ENCODE results near the gene KLHL29. TPM values are rescaled to one million over a fixed set of nuclear protein-coding genes. Genes with fewer than 3 reads are reported as not detected.

KLHL29 gene
- polyA plus RNA-seq, 6 donors from 2014 or later: 0.08 to 0.50 (median 0.28) TPM; not detected in 2

DNA sequence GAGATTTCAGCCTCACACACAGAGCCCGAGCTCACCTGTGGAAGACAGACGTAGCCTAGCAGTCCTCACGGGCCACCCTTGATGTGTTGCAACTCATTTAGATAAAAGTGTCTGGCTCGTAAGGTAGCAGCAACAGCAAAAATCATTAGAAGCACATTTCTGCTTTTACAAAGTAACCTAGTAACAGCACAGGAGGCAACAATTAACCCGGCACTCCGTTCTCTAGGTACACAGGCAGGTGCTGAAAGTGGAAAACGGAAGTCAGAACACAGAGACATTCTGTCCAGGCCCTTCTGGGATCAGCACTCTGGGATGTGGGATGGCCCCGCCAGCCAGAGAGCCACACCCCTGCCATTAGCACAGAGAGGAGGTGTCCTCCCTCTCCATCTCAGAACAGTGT lies 99.3 kb downstream of the KLHL29 start:
- ATAC-seq (ENCODE audit: low read depth in 2 of 2): no peak
- no peak for DNase-seq
- no peaks in the 10 kb centered on the region for H3K36me3 Mint-ChIP-seq
- H3K27ac Mint-ChIP-seq: no peak overlapping the region
- H3K9me3 Mint-ChIP-seq: no peaks in the 10 kb centered on the region
- peaks cover 13 to 31% (median 27%) of the 10 kb centered on the region in 3 donors for H3K27me3 Mint-ChIP-seq
- H3K4me3 Mint-ChIP-seq: no peak overlapping the region
- no peaks in the 10 kb centered on the region for H3K4me1 Mint-ChIP-seq

DNA sequence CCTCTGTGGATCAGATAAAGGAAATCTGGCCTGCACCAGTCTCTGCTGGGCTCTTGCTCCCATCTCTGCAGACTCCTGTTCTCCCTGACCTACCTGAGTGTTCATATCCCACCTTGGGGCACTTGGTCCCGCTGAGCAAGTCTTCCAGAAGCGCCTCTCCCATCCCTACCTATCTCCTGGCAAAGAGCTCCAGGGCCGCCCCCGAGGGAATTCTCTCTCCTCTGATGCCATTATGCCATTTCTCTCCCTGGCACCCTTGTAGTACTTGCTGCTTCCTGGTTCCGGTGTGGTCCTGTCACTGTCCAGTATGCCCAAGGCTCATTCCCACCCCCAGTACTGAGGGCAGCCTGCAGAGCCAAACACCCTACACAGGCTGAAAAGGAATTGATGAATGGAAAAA lies 99.8 kb downstream of the KLHL29 start:
- Mint-ChIP-seq H3K36me3 (no peaks in the 10 kb centered on the region), H3K4me1 (no peaks in the 10 kb centered on the region), H3K9me3 (no peaks in the 10 kb centered on the region), H3K27ac (no peak overlapping the region), H3K27me3 (peaks cover 13 to 27% (median 26%) of the 10 kb centered on the region in 3 donors), H3K4me3 (peak overlapping the region in 1 of 8 donors; percentile 35)
- DNase-seq: no peak
- no peak for ATAC-seq (ENCODE audit: low read depth in 2 of 2)

DNA sequence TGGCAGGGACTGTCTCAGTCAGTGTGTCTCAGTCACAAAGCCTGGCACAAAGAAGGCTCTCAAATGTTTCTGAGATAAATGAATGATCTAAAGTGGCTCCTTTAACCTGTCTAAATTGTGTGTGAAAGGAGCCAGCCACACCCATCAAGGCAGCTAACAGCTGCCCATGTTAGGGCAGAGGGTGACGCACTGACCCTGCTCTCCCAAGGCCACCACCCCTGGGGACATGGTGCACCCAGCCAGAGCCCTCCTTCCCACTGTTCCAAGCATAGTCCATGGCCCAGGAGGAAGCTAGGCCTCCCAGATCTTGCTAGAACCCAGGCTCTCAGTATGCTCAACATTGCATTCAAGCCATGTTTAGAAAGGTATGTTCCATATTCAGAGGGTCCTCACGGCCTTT lies 100.3 kb downstream of the KLHL29 start:
- H3K27ac Mint-ChIP-seq: peak overlapping the region in 1 of 6 donors; percentile 26
- H3K9me3 Mint-ChIP-seq: no peaks in the 10 kb centered on the region
- DNase-seq (no peak), ATAC-seq (ENCODE audit: low read depth in 2 of 2) (no peak)
- H3K4me3 Mint-ChIP-seq: no peak overlapping the region
- no peaks in the 10 kb centered on the region for H3K4me1 Mint-ChIP-seq
- no peaks in the 10 kb centered on the region for H3K36me3 Mint-ChIP-seq
- peaks cover 13 to 25% (median 25%) of the 10 kb centered on the region in 3 donors for H3K27me3 Mint-ChIP-seq

DNA sequence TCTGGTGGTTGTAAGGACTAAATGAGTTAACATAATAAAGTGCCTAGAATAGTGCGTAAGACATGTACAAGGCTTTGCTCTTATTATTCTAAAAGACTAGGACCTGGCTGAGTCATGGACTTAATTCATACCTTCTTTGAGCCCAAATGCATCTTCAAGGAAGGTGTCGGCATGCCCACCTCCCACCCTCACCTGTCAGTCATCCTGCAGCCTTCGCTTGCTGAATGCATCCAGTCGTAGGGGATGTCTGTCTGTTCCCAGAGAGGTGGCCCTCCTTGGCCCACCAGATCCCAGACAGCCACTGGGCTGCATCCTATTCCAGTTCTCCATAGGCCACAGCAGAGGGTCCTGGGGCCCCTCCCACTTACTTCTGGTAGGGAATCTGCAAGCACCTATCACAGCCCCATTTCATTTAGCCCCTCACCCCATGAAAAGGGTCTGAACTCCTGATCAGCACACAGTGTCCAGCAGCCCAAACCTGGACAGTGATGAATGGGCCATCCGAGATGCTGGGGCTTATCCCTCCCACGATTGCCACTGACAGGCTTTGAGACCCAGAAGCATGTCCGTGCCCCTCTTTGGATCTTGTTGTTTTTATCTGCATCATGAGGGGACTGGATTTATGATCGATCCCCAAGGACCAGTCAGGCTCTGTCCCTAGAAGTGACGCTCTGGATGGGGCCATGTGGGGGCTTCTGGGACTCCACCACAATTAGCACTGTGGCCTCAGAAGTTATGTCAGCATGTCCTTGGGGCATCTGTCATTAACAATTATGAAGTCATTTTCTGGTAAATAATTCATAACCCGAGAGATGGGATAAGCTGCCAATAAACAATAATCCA lies 101.1 kb downstream of the KLHL29 start:
- Mint-ChIP-seq H3K4me3 (no peak overlapping the region), H3K27me3 (peaks cover 13 to 25% (median 25%) of the 10 kb centered on the region in 3 donors), H3K27ac (no peak overlapping the region), H3K9me3 (no peaks in the 10 kb centered on the region), H3K36me3 (no peaks in the 10 kb centered on the region), H3K4me1 (no peaks in the 10 kb centered on the region)
- DNase-seq (no peak), ATAC-seq (ENCODE audit: low read depth in 2 of 2) (no peak)

DNA sequence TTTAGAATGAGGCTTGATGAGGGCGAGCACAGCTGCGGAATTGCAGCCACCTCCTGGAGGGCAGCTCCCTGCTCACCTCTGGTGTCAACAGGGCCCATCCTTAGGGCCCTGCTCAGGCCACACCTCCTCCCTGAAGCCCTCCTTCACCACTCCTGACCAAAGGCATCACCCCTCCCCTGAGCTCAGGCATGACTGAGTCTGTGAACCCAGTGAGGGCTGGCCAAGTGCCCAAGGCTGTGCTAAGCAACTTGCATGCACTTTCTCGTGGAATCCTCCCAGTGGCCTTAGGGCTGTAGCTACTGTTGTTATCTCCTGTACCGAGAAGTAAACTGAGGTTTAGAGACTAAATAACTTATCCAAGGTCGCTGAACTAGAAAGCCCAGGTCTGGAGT lies 101.7 kb downstream of the KLHL29 start:
- no peak for DNase-seq
- Mint-ChIP-seq H3K9me3 (no peaks in the 10 kb centered on the region), H3K36me3 (no peaks in the 10 kb centered on the region), H3K4me3 (no peak overlapping the region), H3K4me1 (no peaks in the 10 kb centered on the region), H3K27me3 (peaks cover 13 to 25% (median 25%) of the 10 kb centered on the region in 3 donors), H3K27ac (no peak overlapping the region)
- no peak for ATAC-seq (ENCODE audit: low read depth in 2 of 2)

DNA sequence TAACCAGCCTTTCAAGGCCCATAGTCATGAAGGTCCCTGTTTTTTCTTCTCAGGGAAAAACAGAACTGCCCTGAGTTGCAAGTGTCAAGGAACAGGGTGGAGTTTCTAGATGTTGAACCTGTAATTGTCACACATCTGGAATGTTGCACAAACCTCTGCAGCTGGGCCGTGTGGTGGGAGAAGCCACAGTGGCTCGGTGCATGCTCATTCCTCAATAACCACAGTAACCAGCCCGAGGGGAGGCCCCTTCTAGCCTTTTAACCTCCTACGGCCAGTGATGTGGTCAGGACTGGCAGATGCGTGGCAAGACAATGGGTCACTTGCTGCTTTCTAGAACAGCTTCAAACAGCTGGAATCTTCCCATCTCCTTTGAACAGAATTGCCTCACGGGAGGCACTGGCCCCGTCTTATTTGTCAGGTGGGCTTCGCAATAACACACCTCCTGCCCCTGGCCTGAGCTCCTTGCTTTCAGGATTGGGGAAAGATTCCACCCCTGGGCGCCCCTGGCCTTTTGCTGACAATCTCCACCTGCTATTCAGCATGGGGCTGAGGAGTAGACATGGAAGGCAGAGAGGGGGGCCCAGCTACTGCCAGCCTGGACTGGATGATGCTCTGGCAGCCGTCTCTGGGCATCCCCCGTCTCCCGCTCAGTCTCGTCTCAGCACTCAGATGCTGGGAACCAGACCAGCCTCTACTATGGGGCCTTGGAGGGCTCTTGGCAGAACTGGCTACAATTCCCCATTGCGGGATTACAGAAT lies 102.9 kb downstream of the KLHL29 start:
- ATAC-seq (ENCODE audit: low read depth in 2 of 2) (no peak), DNase-seq (no peak)
- Mint-ChIP-seq H3K4me1 (no peaks in the 10 kb centered on the region), H3K27me3 (peaks cover 13 to 32% (median 25%) of the 10 kb centered on the region in 3 donors), H3K36me3 (no peaks in the 10 kb centered on the region), H3K9me3 (no peaks in the 10 kb centered on the region), H3K27ac (no peak overlapping the region), H3K4me3 (no peak overlapping the region)

DNA sequence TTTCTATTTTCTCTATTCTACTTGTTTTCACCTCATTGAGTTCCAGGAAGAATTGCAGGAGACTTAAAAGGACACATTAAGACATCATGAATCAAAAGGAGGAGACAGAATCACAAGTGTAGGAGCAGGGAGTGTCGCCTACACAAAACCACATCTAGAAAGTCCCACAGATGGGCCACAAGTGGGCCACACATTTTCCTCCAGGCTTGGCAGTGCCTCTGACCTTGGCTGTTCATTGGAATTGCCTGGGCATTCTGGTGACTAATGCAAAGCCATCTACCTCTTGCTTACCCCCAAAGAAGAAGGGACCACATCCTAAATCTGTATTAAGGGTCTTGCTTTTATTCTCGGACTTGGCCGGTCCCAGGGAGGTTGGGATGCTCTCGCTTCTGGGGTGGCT lies 103.6 kb downstream of the KLHL29 start:
- peak overlapping the region in 1 of 8 donors; percentile 67 for H3K4me3 Mint-ChIP-seq
- H3K4me1 Mint-ChIP-seq: no peaks in the 10 kb centered on the region
- no peak for DNase-seq
- H3K9me3 Mint-ChIP-seq: no peaks in the 10 kb centered on the region
- no peaks in the 10 kb centered on the region for H3K36me3 Mint-ChIP-seq
- no peak overlapping the region for H3K27ac Mint-ChIP-seq
- ATAC-seq (ENCODE audit: low read depth in 2 of 2): no peak
- H3K27me3 Mint-ChIP-seq: peaks cover 16 to 30% (median 23%) of the 10 kb centered on the region in 3 donors

DNA sequence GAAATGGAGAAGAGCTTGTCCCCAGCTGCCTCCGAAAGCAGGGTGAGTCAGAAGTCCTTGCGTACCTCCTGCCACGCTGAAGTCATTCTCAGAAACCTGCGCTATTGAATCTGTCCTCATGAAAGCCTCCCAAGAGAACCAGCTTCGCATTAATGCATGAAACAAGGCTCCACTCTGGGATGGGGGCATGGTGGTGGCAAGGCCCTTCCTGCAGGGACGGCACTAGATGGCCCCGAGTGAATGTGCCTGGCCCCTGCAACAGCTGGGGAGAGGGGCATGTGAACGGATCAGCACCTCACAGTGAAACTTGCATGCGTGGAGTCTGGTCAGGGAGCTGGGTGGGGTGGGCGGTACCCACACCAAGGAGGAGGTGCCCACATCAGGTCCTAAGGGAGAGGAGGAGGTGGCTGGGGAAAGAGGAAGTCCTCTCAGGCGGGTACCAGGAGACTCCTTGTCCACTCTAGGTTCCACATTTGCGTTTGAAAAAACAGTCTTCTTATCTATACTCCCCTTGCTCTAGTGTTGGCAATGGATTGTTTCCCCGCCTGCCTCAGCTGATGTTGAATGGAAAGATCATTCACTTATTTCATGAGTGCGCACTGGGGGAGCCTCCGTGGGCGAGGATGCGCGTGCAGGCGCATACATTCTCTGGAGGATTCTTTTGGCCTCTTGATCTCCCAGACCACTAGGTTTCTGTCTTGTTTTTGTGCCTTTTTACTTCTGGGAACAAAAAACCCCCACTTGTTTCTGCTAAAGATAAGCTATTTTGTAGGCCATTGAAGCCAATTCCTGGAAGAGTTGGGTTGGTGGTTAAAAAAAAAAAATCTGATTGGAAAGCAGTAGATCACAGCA lies 104.7 kb downstream of the KLHL29 start:
- no peak overlapping the region for H3K27ac Mint-ChIP-seq
- no peak overlapping the region for H3K4me3 Mint-ChIP-seq
- no peak for DNase-seq
- H3K4me1 Mint-ChIP-seq: no peaks in the 10 kb centered on the region
- H3K9me3 Mint-ChIP-seq: no peaks in the 10 kb centered on the region
- H3K27me3 Mint-ChIP-seq: peaks cover 12 to 26% (median 22%) of the 10 kb centered on the region in 3 donors
- no peaks in the 10 kb centered on the region for H3K36me3 Mint-ChIP-seq
- ATAC-seq (ENCODE audit: low read depth in 2 of 2): no peak

DNA sequence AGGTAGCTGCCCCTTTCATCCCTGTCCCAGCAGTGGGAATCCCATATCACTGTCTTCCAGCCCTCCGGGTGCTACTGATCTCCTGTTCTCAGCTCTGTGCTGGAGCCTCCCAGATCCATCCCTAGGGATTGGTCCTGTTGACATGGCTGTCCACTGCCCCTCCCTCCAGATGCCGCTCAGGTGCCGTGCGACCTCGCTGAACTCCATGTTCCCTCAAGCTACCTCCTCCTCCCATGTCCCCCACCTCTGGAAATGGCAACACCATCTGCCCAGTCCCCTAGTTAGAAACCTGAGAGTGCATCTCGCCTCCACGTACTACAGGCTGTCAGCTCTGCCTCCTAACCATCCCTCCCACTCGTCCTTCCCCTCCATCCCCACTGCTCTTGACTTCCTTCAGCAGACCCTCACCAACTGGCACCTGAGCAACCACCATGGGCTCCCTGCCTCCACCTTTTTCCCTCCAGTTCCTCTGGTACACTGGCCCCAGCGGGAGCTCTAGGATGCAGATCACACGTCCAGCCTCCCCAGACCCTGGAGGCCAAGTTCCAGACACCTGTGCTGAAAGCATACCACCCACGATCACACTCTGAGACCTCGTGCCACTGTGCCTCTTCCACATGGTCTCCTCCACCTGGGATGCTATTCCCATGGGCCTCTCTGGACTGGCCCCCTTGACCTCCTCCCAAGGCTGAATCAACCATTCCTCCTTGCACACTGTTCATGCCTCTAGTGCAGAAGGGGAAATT lies 106.8 kb downstream of the KLHL29 start:
- Mint-ChIP-seq H3K4me1 (peaks cover 0 to 3% (median 0%) of the 10 kb centered on the region in 3 donors), H3K27ac (no peak overlapping the region)

DNA sequence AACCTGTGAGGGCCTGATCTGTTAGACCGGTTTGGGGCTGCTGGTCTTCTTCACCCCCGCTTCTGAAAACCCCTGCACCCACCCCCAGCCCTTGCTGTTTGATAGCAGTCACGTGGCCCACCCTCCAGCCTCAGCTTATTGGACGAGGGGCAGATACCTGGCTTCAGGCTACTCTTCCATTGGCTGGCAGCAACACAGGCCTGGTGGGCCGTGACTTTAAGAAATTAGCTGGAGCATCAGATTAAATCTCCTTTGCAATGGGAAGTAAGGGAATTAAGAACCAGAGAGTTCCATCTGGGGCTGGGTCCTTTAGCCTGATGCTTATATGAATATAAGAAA lies 107.3 kb downstream of the KLHL29 start:
- peaks cover 13 to 39% (median 20%) of the 10 kb centered on the region in 3 donors for H3K27me3 Mint-ChIP-seq
- no peak overlapping the region for H3K4me3 Mint-ChIP-seq
- ATAC-seq (ENCODE audit: low read depth in 2 of 2) (no peak), DNase-seq (no peak)
- peaks cover 3 to 7% (median 4%) of the 10 kb centered on the region in 3 donors for H3K4me1 Mint-ChIP-seq
- no peaks in the 10 kb centered on the region for H3K36me3 Mint-ChIP-seq
- no peak overlapping the region for H3K27ac Mint-ChIP-seq
- no peaks in the 10 kb centered on the region for H3K9me3 Mint-ChIP-seq

More for the DNA sequence above, 106.8 kb downstream of the KLHL29 start:
- Mint-ChIP-seq H3K4me3 (no peak overlapping the region), H3K27me3 (peaks cover 15 to 35% (median 18%) of the 10 kb centered on the region in 3 donors), H3K9me3 (no peaks in the 10 kb centered on the region), H3K36me3 (no peaks in the 10 kb centered on the region)
- DNase-seq (no peak), ATAC-seq (ENCODE audit: low read depth in 2 of 2) (no peak)

DNA sequence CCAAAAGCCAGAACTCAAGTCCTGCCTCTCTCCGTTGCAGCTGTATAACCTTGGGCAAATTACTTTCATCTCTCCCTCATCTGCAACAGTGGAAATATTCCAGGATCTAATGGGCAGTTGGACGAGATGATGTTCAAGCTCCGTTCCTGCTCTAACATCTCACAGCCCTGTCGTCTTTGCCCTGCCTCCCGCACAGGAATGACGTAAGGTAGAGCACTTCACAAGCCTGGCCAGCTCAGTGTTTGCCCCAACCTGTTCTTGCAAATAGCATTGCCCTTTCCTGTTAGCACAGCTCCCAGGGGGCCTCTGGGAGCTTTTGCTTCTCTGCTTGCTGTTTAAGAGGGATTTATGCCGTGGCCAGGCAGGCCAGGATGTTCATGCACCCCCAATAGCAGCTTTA lies 107.9 kb downstream of the KLHL29 start:
- H3K27ac Mint-ChIP-seq: no peak overlapping the region
- ATAC-seq (ENCODE audit: low read depth in 2 of 2): no peak
- no peaks in the 10 kb centered on the region for H3K36me3 Mint-ChIP-seq
- DNase-seq: no peak
- H3K4me1 Mint-ChIP-seq: peaks cover 4 to 7% (median 6%) of the 10 kb centered on the region in 3 donors
- H3K4me3 Mint-ChIP-seq: no peak overlapping the region
- H3K27me3 Mint-ChIP-seq: peaks cover 13 to 45% (median 22%) of the 10 kb centered on the region in 3 donors
- H3K9me3 Mint-ChIP-seq: no peaks in the 10 kb centered on the region

DNA sequence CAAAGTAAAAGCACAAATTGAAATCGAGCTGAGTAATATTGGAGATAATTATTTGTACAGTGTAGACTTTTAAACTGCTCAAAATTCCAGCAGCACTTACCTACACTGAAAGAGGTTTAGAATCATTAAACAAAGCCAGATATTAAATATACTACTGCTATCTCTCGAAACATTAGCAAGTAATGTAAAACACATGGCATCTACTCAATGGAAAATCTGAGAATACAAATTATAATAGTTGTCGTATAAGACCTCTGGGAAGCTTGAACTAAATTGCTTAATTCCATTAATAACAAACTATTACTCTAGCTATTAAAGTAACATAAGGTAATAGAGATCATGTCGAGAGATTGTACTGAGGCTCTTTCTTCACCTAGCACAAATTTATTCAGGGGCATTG lies 108.9 kb downstream of the KLHL29 start:
- no peaks in the 10 kb centered on the region for H3K9me3 Mint-ChIP-seq
- ATAC-seq (ENCODE audit: low read depth in 2 of 2) (no peak), DNase-seq (no peak)
- H3K4me3 Mint-ChIP-seq: no peak overlapping the region
- H3K27me3 Mint-ChIP-seq: peaks cover 9 to 40% (median 16%) of the 10 kb centered on the region in 3 donors
- peaks cover 4 to 7% (median 6%) of the 10 kb centered on the region in 3 donors for H3K4me1 Mint-ChIP-seq
- no peaks in the 10 kb centered on the region for H3K36me3 Mint-ChIP-seq
- no peak overlapping the region for H3K27ac Mint-ChIP-seq

DNA sequence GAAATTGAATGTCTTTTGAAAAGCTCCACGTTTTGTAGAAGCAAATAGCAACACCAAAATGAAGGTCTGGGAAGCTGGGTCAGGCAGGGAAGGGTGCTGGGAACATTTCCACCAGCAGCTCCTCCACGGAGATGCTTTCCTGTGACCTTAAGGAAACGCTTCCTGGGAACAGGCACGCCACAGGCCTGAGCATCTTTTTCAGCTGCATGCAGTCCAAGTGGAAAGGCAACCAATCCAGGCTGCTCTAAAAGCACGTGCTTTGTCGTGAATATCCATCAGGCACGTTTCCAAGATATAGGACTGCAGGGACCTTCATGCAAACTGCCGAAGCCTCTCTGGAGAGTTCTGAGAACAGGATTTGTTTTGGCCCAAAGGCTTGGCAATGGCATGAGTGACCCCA lies 109.3 kb downstream of the KLHL29 start:
- no peak for DNase-seq
- Mint-ChIP-seq H3K36me3 (no peaks in the 10 kb centered on the region), H3K9me3 (no peaks in the 10 kb centered on the region), H3K27ac (no peak overlapping the region), H3K4me3 (no peak overlapping the region), H3K4me1 (peaks cover 4 to 7% (median 6%) of the 10 kb centered on the region in 3 donors), H3K27me3 (peaks cover 10 to 39% (median 16%) of the 10 kb centered on the region in 3 donors)
- ATAC-seq (ENCODE audit: low read depth in 2 of 2): no peak
